H9 (cell line): ENCODE data around the gene BANP. TPM values are rescaled to one million over a fixed set of nuclear protein-coding genes. Genes with fewer than 3 reads are reported as not detected.
"Not testable (repeated sequence)": the region's sequence is repeated elsewhere in the genome, so short reads cannot be mapped to it uniquely, and the experiment has no call there.

Experiments
- DNase-seq: peaks from one replicate; pipeline ENCODE4 v3.0.0-alpha.2; 2017
- H2AFZ ChIP-seq: one replicate; pipeline ENCODE4 v1.6.1; 2013; ENCODE audit warnings: mild to moderate bottlenecking, low read length, control low read depth, moderate library complexity
- H2AK5ac ChIP-seq: 2 replicates; pipeline ENCODE4 v1.6.1; 2013; ENCODE audit warnings: low read length, control low read depth, mixed read lengths; ENCODE audit not compliant: insufficient read length
- H2BK120ac ChIP-seq: one replicate; pipeline ENCODE4 v1.6.1; 2013; ENCODE audit warnings: low read depth, mild to moderate bottlenecking, low read length, control low read depth, inconsistent platforms; ENCODE audit not compliant: poor library complexity, severe bottlenecking
- H2BK12ac ChIP-seq: 2 replicates; pipeline ENCODE4 v1.6.1; 2013; ENCODE audit warnings: low read length, control low read depth, mixed read lengths, low read depth; ENCODE audit not compliant: insufficient read length
- H2BK15ac ChIP-seq: 2 replicates; pipeline ENCODE4 v1.6.1; 2013; ENCODE audit warnings: low read depth, low read length, control low read depth
- H2BK20ac ChIP-seq: one replicate; pipeline ENCODE4 v1.6.1; 2013; ENCODE audit warnings: low read depth, mild to moderate bottlenecking, low read length, control low read depth, inconsistent platforms; ENCODE audit not compliant: poor library complexity, severe bottlenecking
- H2BK5ac ChIP-seq: 2 replicates; pipeline ENCODE4 v1.6.1; 2013; ENCODE audit warnings: low read length, control low read depth, mixed read lengths; ENCODE audit not compliant: insufficient read length
- H3K14ac ChIP-seq: 2 replicates; pipeline ENCODE4 v1.6.1; 2013; ENCODE audit warnings: low read length, control low read depth; ENCODE audit not compliant: insufficient read depth
- H3K18ac ChIP-seq: 2 replicates; pipeline ENCODE4 v1.6.1; 2013; ENCODE audit warnings: low read depth, mild to moderate bottlenecking, mixed read lengths, low read length, control low read depth; ENCODE audit not compliant: insufficient read length
- H3K23ac ChIP-seq: 2 replicates; pipeline ENCODE4 v1.6.1; 2013; ENCODE audit warnings: low read length, control low read depth, mixed read lengths, low read depth; ENCODE audit not compliant: insufficient read length
- H3K23me2 ChIP-seq: 2 replicates; pipeline ENCODE4 v1.6.1; 2013; ENCODE audit warnings: low read depth, mild to moderate bottlenecking, mixed read lengths, low read length, control low read depth; ENCODE audit not compliant: insufficient read length, poor library complexity, severe bottlenecking
- H3K27ac ChIP-seq: 2 replicates; pipeline ENCODE4 v1.5.1; 2013; ENCODE audit warnings: low read length, control low read depth, mixed read lengths, low read depth; ENCODE audit not compliant: insufficient read length
- H3K27me3 ChIP-seq: 2 replicates; pipeline ENCODE4 v1.6.1; 2013; ENCODE audit warnings: low read length, control low read depth, inconsistent platforms; ENCODE audit not compliant: insufficient read depth
- H3K4ac ChIP-seq: 2 replicates; pipeline ENCODE4 v1.6.1; 2013; ENCODE audit warnings: low read depth, mild to moderate bottlenecking, control low read depth, inconsistent platforms, low read length, moderate library complexity
- H3K4me1 ChIP-seq: 2 replicates; pipeline ENCODE4 v1.6.1; 2013; ENCODE audit warnings: low read length, control low read depth, inconsistent platforms; ENCODE audit not compliant: insufficient read depth
- H3K4me2 ChIP-seq: 2 replicates; pipeline ENCODE4 v1.6.1; 2013; ENCODE audit warnings: low read length, control low read depth, mixed read lengths; ENCODE audit not compliant: insufficient read length, insufficient read depth
- H3K56ac ChIP-seq: 2 replicates; pipeline ENCODE4 v1.6.1; 2013; ENCODE audit warnings: low read depth, mild to moderate bottlenecking, mixed read lengths, low read length, control low read depth; ENCODE audit not compliant: insufficient read length
- H3K79me1 ChIP-seq: 2 replicates; pipeline ENCODE4 v1.6.1; 2013; ENCODE audit warnings: low read depth, mild to moderate bottlenecking, moderate library complexity, low read length, control low read depth, inconsistent platforms; ENCODE audit not compliant: insufficient read depth, poor library complexity, severe bottlenecking
- H3K79me2 ChIP-seq: 2 replicates; pipeline ENCODE4 v1.6.1; 2013; ENCODE audit warnings: low read length, control low read depth, inconsistent platforms; ENCODE audit not compliant: insufficient read depth
- H3K9ac ChIP-seq: 2 replicates; pipeline ENCODE4 v1.6.1; 2013; ENCODE audit warnings: low read length, control low read depth, mixed read lengths; ENCODE audit not compliant: insufficient read length; ENCODE audit errors: extremely low read depth
- H3K9me3 ChIP-seq: one replicate; pipeline ENCODE4 v1.6.1; 2013; ENCODE audit warnings: low read depth, low read length, inconsistent platforms; ENCODE audit not compliant: control insufficient read depth
- H3T11ph ChIP-seq: one replicate; pipeline ENCODE4 v1.6.1; 2013; ENCODE audit warnings: mild to moderate bottlenecking, low read length, control low read depth, inconsistent platforms
- H4K20me1 ChIP-seq: one replicate; pipeline ENCODE4 v1.6.1; 2013; ENCODE audit not compliant: control insufficient read depth, insufficient read length, insufficient read depth
- H4K5ac ChIP-seq: 2 replicates; pipeline ENCODE4 v1.6.1; 2013; ENCODE audit warnings: low read depth, mild to moderate bottlenecking, mixed read lengths, low read length, control low read depth; ENCODE audit not compliant: insufficient read length
- H4K8ac ChIP-seq: replicated peaks from 2 replicates; pipeline ENCODE4 v1.6.1; 2013; ENCODE audit warnings: low read length, control low read depth, mixed read lengths, low read depth; ENCODE audit not compliant: insufficient read length
- H4K91ac ChIP-seq: 2 replicates; pipeline ENCODE4 v1.6.1; 2013; ENCODE audit warnings: low read depth, mild to moderate bottlenecking, moderate library complexity, mixed read lengths, low read length, control low read depth; ENCODE audit not compliant: insufficient read length
- H3K27ac Mint-ChIP-seq, 3 experiments: 2 replicates in 2 of 3; 3 replicates in 1 of 3; pipeline ENCODE4 v1.8.0; 2020 to 2021; ENCODE audit warnings: mixed read lengths in 3 of 3, mild to moderate bottlenecking in 1 of 3, moderate library complexity in 1 of 3
- H3K27me3 Mint-ChIP-seq: 2 replicates; pipeline ENCODE4 v1.8.0; 2021; ENCODE audit warnings: low read depth, mild to moderate bottlenecking, moderate library complexity, mixed read lengths
- H3K36me3 Mint-ChIP-seq, 3 experiments: 2 replicates in 2 of 3; 3 replicates in 1 of 3; pipeline ENCODE4 v1.8.0; 2020 to 2021; ENCODE audit warnings: low read depth in 3 of 3, mixed read lengths in 3 of 3; ENCODE audit not compliant: insufficient read depth in 1 of 3
- H3K4me1 Mint-ChIP-seq, 2 experiments: 2 replicates each; pipeline ENCODE4 v1.8.0; 2020; ENCODE audit warnings: mixed read lengths in 2 of 2
- H3K4me3 Mint-ChIP-seq, 2 experiments: 2 replicates in 1 of 2; 3 replicates in 1 of 2; pipeline ENCODE4 v1.8.0; 2020 to 2021; ENCODE audit warnings: mild to moderate bottlenecking in 2 of 2, mixed read lengths in 2 of 2, moderate library complexity in 1 of 2
- H3K9me3 Mint-ChIP-seq, 2 experiments: 2 replicates in 1 of 2; 3 replicates in 1 of 2; pipeline ENCODE4 v1.8.0; 2020; ENCODE audit warnings: mild to moderate bottlenecking in 2 of 2, mixed read lengths in 2 of 2, moderate library complexity in 1 of 2
- CTCF ChIP-seq: fragments of 200-600 bp; sonication (generic); conservative IDR thresholded peaks from 3 replicates; pipeline ENCODE4 v1.8.0; 2021; ENCODE audit warnings: antibody characterized with exemption, mild to moderate bottlenecking
- whole genome bisulfite sequencing: extraction: QIAGEN DNeasy Blood & Tissue Kit; methylation state at CpG from one replicate; pipeline ENCODE4 v1.1.7; 2013; ENCODE audit warnings: missing lambda C conversion rate, low lambda C conversion rate, mixed read lengths; ENCODE audit not compliant: insufficient read length; ENCODE audit errors: extremely low coverage; 5-methylcytosine and 5-hydroxymethylcytosine counted together
- total RNA-seq: library from RNA; stranded (reverse); gene quantifications from 2 replicates; pipeline ENCODE4 v1.2.1, GENCODE V29; 2021

Gene BANP
- total RNA-seq, 1 experiment from 2014 or later, result 24.9 TPM

- not testable (repeated sequence) for H3K4me1 ChIP-seq, H3K14ac ChIP-seq, H3K23me2 ChIP-seq, H2AK5ac ChIP-seq, H4K5ac ChIP-seq, H2BK15ac ChIP-seq, H2BK12ac ChIP-seq, H2BK120ac ChIP-seq, H3K9me3 ChIP-seq, H3K36me3 Mint-ChIP-seq, H2AFZ ChIP-seq, H3K9ac ChIP-seq, H3K27ac ChIP-seq, H3T11ph ChIP-seq, H3K79me1 ChIP-seq, H3K27me3 Mint-ChIP-seq, H2BK20ac ChIP-seq, H3K79me2 ChIP-seq, H3K4me3 Mint-ChIP-seq, H3K27me3 ChIP-seq, H3K27ac Mint-ChIP-seq, H4K91ac ChIP-seq, H3K4ac ChIP-seq, H3K18ac ChIP-seq, DNase-seq, H3K56ac ChIP-seq, H3K23ac ChIP-seq, H3K4me2 ChIP-seq, H4K8ac ChIP-seq, H2BK5ac ChIP-seq, H4K20me1 ChIP-seq
- peak; percentile 33; the same call in 1 of the 3 replicates for TF ChIP-seq CTCF
- Mint-ChIP-seq H3K4me1 (peaks cover 4 to 15% of the 10 kb centered on the region in 2 experiments; a peak in 3 of 4 replicates), H3K9me3 (peaks cover 18 to 20% of the 10 kb centered on the region in 2 experiments)
- no CpG with 5 or more reads among the region's 25 CpGs for WGBS
These were observed 147.7 kb downstream of the BANP start for GRCh38 chr16:88098731-88099562.
